ENCODE results near the gene NF2. TPM values are rescaled to one million over a fixed set of nuclear protein-coding genes. Genes with fewer than 3 reads are reported as not detected.
A peak's percentile ranks its signal among the peaks of the same experiment; 100 is the strongest.

NF2 gene
- total RNA-seq, 1 donor from 2014 or later, result 67.9 TPM

GRCh38 chr22:29606320-29606719 is 2.9 kb downstream of the NF2 start:
- Mint-ChIP-seq H3K27ac (ENCODE audit: unreplicated experiment) (no peak overlapping the region), H3K9me3 (ENCODE audit: unreplicated experiment) (peaks cover 5% of the 10 kb centered on the region), H3K4me3 (ENCODE audit: unreplicated experiment) (no peak overlapping the region), H3K27me3 (ENCODE audit: unreplicated experiment) (no peaks in the 10 kb centered on the region), H3K36me3 (ENCODE audit: unreplicated experiment) (peaks cover 10% of the 10 kb centered on the region), H3K4me1 (ENCODE audit: unreplicated experiment) (peaks cover 36% of the 10 kb centered on the region)
- DNase-seq (ENCODE audit: extremely low spot score, unreplicated experiment), result no peak
- no peak for TF ChIP-seq CTCF (IDR thresholded peaks at IDR 0.05)

GRCh38 chr22:29607426-29607825 is 4.0 kb downstream of the NF2 start:
- Mint-ChIP-seq H3K36me3 (ENCODE audit: unreplicated experiment) (peaks cover 10% of the 10 kb centered on the region), H3K27me3 (ENCODE audit: unreplicated experiment) (no peaks in the 10 kb centered on the region), H3K9me3 (ENCODE audit: unreplicated experiment) (peaks cover 5% of the 10 kb centered on the region), H3K4me3 (ENCODE audit: unreplicated experiment) (no peak overlapping the region), H3K27ac (ENCODE audit: unreplicated experiment) (no peak overlapping the region), H3K4me1 (ENCODE audit: unreplicated experiment) (peaks cover 25% of the 10 kb centered on the region)
- no peak for DNase-seq (ENCODE audit: extremely low spot score, unreplicated experiment)
- no peak for TF ChIP-seq CTCF (IDR thresholded peaks at IDR 0.05)

- H3K27ac Mint-ChIP-seq (ENCODE audit: unreplicated experiment), result no peak overlapping the region
- no peaks in the 10 kb centered on the region for H3K27me3 Mint-ChIP-seq (ENCODE audit: unreplicated experiment)
- no peak overlapping the region for H3K4me3 Mint-ChIP-seq (ENCODE audit: unreplicated experiment)
- peak; percentile 18 for TF ChIP-seq CTCF (IDR thresholded peaks at IDR 0.05)
- peaks cover 18% of the 10 kb centered on the region for H3K4me1 Mint-ChIP-seq (ENCODE audit: unreplicated experiment)
- no peak for DNase-seq (ENCODE audit: extremely low spot score, unreplicated experiment)
- peaks cover 5% of the 10 kb centered on the region for H3K9me3 Mint-ChIP-seq (ENCODE audit: unreplicated experiment)
- H3K36me3 Mint-ChIP-seq (ENCODE audit: unreplicated experiment), result peaks cover 10% of the 10 kb centered on the region
Measured at GRCh38 chr22:29609139-29609538, 5.7 kb downstream of the NF2 start.

GRCh38 chr22:29610780-29611179 is 7.3 kb downstream of the NF2 start:
- Mint-ChIP-seq H3K4me3 (ENCODE audit: unreplicated experiment) (no peak overlapping the region), H3K36me3 (ENCODE audit: unreplicated experiment) (peaks cover 10% of the 10 kb centered on the region), H3K9me3 (ENCODE audit: unreplicated experiment) (peaks cover 5% of the 10 kb centered on the region), H3K4me1 (ENCODE audit: unreplicated experiment) (peaks cover 16% of the 10 kb centered on the region), H3K27ac (ENCODE audit: unreplicated experiment) (no peak overlapping the region), H3K27me3 (ENCODE audit: unreplicated experiment) (no peaks in the 10 kb centered on the region)
- no peak for TF ChIP-seq CTCF (IDR thresholded peaks at IDR 0.05)
- DNase-seq (ENCODE audit: extremely low spot score, unreplicated experiment), result no peak

- Mint-ChIP-seq H3K4me1 (ENCODE audit: unreplicated experiment) (peaks cover 35% of the 10 kb centered on the region), H3K4me3 (ENCODE audit: unreplicated experiment) (no peak overlapping the region), H3K27me3 (ENCODE audit: unreplicated experiment) (no peaks in the 10 kb centered on the region), H3K9me3 (ENCODE audit: unreplicated experiment) (peaks cover 2% of the 10 kb centered on the region), H3K36me3 (ENCODE audit: unreplicated experiment) (peaks cover 2% of the 10 kb centered on the region), H3K27ac (ENCODE audit: unreplicated experiment) (peak overlapping the region; percentile 65)
- DNase-seq (ENCODE audit: extremely low spot score, unreplicated experiment), result no peak
- TF ChIP-seq CTCF (IDR thresholded peaks at IDR 0.05), result no peak
Measured at GRCh38 chr22:29615705-29616327, 12.4 kb downstream of the NF2 start.
